Astrocyte (in vitro differentiated cells and primary cell): ENCODE measurements around the gene TOR2A. TPM values are rescaled to one million over a fixed set of nuclear protein-coding genes. Genes with fewer than 3 reads are reported as not detected.
A peak's percentile ranks its signal among the peaks of the same experiment; 100 is the strongest.

ENCODE experiments used
- DNase-seq: peaks from one replicate; pipeline ENCODE4 v3.0.0-alpha.2; 2010; ENCODE audit warnings: low read depth
- FAIRE-seq: peaks from 2 replicates; lab custom pipeline; 2011; peaks lifted over from hg19 to GRCh38; lab: Jason Lieb, UNC
- H2AFZ ChIP-seq: 2 replicates; pipeline ENCODE4 v1.6.0; 2012; ENCODE audit warnings: low read depth, low read length, inconsistent platforms
- H3K27ac ChIP-seq: 2 replicates; pipeline ENCODE4 v1.5.1; 2011; ENCODE audit warnings: low read depth, low read length, inconsistent platforms
- H3K27me3 ChIP-seq: 2 replicates; pipeline ENCODE4 v1.6.0; 2011; ENCODE audit warnings: low read length, inconsistent platforms; ENCODE audit not compliant: insufficient read depth
- H3K36me3 ChIP-seq: 2 replicates; pipeline ENCODE4 v1.5.1; 2011; ENCODE audit warnings: low read length, inconsistent platforms; ENCODE audit not compliant: insufficient read depth
- H3K4me1 ChIP-seq: 2 replicates; pipeline ENCODE4 v1.5.1; 2011; ENCODE audit warnings: low read length, inconsistent platforms; ENCODE audit not compliant: insufficient read depth
- H3K4me2 ChIP-seq: 2 replicates; pipeline ENCODE4 v1.6.0; 2012; ENCODE audit warnings: low read length, inconsistent platforms
- H3K4me3 ChIP-seq: 2 replicates; pipeline ENCODE4 v1.5.1; 2011; ENCODE audit warnings: low read depth, mild to moderate bottlenecking, low read length, inconsistent platforms; ENCODE audit not compliant: insufficient read depth
- H3K79me2 ChIP-seq: 2 replicates; pipeline ENCODE4 v1.6.0; 2012; ENCODE audit warnings: mild to moderate bottlenecking, low read length, inconsistent platforms; ENCODE audit not compliant: insufficient read depth
- H3K9ac ChIP-seq: 2 replicates; pipeline ENCODE4 v1.6.0; 2012; ENCODE audit warnings: mild to moderate bottlenecking, low read length, inconsistent platforms
- H3K9me3 ChIP-seq: 2 replicates; pipeline ENCODE4 v1.5.1; 2012; ENCODE audit warnings: low read depth, mild to moderate bottlenecking, low read length, inconsistent platforms; ENCODE audit not compliant: insufficient read depth
- H4K20me1 ChIP-seq: 2 replicates; pipeline ENCODE4 v1.6.0; 2012; ENCODE audit warnings: low read length, inconsistent platforms; ENCODE audit not compliant: insufficient read depth
- H3K27ac Mint-ChIP-seq: one replicate; pipeline ENCODE4 v1.8.0; 2021; ENCODE audit warnings: mild to moderate bottlenecking, mixed read lengths; ENCODE audit not compliant: unreplicated experiment
- H3K27me3 Mint-ChIP-seq: one replicate; pipeline ENCODE4 v1.8.0; 2021; ENCODE audit warnings: low read depth, mixed read lengths; ENCODE audit not compliant: unreplicated experiment
- H3K36me3 Mint-ChIP-seq: one replicate; pipeline ENCODE4 v1.8.0; 2021; ENCODE audit warnings: low read depth, mixed read lengths; ENCODE audit not compliant: unreplicated experiment
- H3K4me1 Mint-ChIP-seq: one replicate; pipeline ENCODE4 v1.8.0; 2021; ENCODE audit warnings: low read depth, mixed read lengths; ENCODE audit not compliant: unreplicated experiment
- H3K4me3 Mint-ChIP-seq: one replicate; pipeline ENCODE4 v1.8.0; 2021; ENCODE audit warnings: mild to moderate bottlenecking, moderate library complexity, mixed read lengths; ENCODE audit not compliant: unreplicated experiment
- H3K9me3 Mint-ChIP-seq: one replicate; pipeline ENCODE4 v1.8.0; 2021; ENCODE audit warnings: mild to moderate bottlenecking, mixed read lengths; ENCODE audit not compliant: unreplicated experiment
- EZH2 ChIP-seq: IDR thresholded peaks from 2 replicates; pipeline ENCODE4 v1.6.1; 2012; ENCODE audit warnings: mild to moderate bottlenecking, low read length, inconsistent platforms; ENCODE audit not compliant: insufficient read depth
- total RNA-seq: library from RNA; stranded (reverse); gene quantifications from 2 replicates; pipeline ENCODE4 v1.2.1, GENCODE V29; 2021
- TF ChIP-seq, protein P1 (sequence below): IDR thresholded peaks from 2 replicates; pipeline ENCODE4 v1.5.1; 2011; ENCODE audit warnings: low read depth, mild to moderate bottlenecking, inconsistent platforms, low read length, moderate library complexity; ENCODE audit not compliant: insufficient read depth

TOR2A gene
- total RNA-seq, 1 donor from 2014 or later, result 7.5 TPM

DNA sequence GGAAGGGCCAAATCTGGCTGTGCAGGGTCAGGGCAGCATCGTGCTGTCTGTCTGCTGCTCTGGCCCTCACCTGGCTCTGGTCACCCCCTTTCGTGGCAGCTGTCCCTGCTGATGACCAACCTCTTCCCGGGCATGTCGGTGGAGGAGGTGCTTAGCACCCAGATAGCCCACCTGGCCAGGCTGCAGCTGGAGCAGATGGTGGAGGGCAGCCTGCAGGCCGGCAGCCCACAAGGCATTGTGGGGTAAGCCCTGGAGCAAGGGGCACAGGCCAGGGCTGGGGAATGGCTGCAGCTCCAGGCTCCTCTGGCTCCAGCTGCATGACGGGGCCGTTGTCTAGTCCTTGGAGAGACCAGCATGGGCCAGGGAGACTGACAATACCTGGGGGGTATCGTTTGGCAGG, 8.2 kb downstream of the TOR2A start:
- no peaks in the 10 kb centered on the region for H3K27me3 ChIP-seq
- H3K4me3 ChIP-seq, result no peak overlapping the region
- H3K9ac ChIP-seq, result no peak overlapping the region
- no peak overlapping the region for H3K27ac ChIP-seq
- no peak overlapping the region for H3K4me3 Mint-ChIP-seq
- TF ChIP-seq, protein P1, sequence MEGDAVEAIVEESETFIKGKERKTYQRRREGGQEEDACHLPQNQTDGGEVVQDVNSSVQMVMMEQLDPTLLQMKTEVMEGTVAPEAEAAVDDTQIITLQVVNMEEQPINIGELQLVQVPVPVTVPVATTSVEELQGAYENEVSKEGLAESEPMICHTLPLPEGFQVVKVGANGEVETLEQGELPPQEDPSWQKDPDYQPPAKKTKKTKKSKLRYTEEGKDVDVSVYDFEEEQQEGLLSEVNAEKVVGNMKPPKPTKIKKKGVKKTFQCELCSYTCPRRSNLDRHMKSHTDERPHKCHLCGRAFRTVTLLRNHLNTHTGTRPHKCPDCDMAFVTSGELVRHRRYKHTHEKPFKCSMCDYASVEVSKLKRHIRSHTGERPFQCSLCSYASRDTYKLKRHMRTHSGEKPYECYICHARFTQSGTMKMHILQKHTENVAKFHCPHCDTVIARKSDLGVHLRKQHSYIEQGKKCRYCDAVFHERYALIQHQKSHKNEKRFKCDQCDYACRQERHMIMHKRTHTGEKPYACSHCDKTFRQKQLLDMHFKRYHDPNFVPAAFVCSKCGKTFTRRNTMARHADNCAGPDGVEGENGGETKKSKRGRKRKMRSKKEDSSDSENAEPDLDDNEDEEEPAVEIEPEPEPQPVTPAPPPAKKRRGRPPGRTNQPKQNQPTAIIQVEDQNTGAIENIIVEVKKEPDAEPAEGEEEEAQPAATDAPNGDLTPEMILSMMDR, result no peak
- no peak for TF ChIP-seq EZH2
- no peaks in the 10 kb centered on the region for H3K79me2 ChIP-seq
- no peak overlapping the region for H2AFZ ChIP-seq
- H3K27me3 Mint-ChIP-seq, result peaks cover 14% of the 10 kb centered on the region
- H4K20me1 ChIP-seq, result peaks cover 3% of the 10 kb centered on the region
- no peaks in the 10 kb centered on the region for H3K9me3 ChIP-seq
- no peaks in the 10 kb centered on the region for H3K36me3 ChIP-seq
- H3K36me3 Mint-ChIP-seq, result no peaks in the 10 kb centered on the region
- H3K9me3 Mint-ChIP-seq, result peaks cover 2% of the 10 kb centered on the region
- FAIRE-seq (no peak), DNase-seq (no peak)
- no peak overlapping the region for H3K4me2 ChIP-seq
- H3K4me1 Mint-ChIP-seq, result no peaks in the 10 kb centered on the region
- H3K4me1 ChIP-seq, result peaks cover 17% of the 10 kb centered on the region
- no peak overlapping the region for H3K27ac Mint-ChIP-seq

DNA sequence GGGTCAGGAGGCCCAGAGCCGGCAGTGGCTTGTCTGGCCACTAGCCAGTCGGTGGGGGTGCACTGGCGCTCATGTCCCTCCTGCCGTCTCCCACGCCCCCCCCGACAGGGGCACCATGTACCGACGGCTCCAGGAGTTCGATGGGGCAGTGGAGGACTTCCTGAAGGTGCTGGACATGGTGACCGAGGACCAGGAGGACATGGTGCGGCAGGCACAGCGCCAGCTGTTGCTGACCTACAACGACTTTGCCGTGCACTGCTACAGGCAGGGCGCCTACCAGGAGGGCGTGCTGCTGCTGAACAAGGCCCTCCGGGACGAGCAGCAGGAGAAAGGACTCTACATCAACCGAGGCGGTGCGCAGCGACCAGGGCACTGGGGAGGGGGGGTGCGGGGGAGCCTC, 11.1 kb downstream of the TOR2A start:
- no peaks in the 10 kb centered on the region for H3K9me3 Mint-ChIP-seq
- no peak for FAIRE-seq
- H3K79me2 ChIP-seq, result no peaks in the 10 kb centered on the region
- H3K27ac ChIP-seq, result no peak overlapping the region
- H3K36me3 ChIP-seq, result no peaks in the 10 kb centered on the region
- H2AFZ ChIP-seq, result no peak overlapping the region
- peaks cover 12% of the 10 kb centered on the region for H3K27me3 Mint-ChIP-seq
- peaks cover 3% of the 10 kb centered on the region for H4K20me1 ChIP-seq
- H3K4me2 ChIP-seq, result peak overlapping the region; percentile 29
- no peak overlapping the region for H3K4me3 ChIP-seq
- peaks cover 21% of the 10 kb centered on the region for H3K4me1 ChIP-seq
- no peak overlapping the region for H3K27ac Mint-ChIP-seq
- no peak overlapping the region for H3K4me3 Mint-ChIP-seq
- no peak overlapping the region for H3K9ac ChIP-seq
- H3K27me3 ChIP-seq, result no peaks in the 10 kb centered on the region
- H3K4me1 Mint-ChIP-seq, result no peaks in the 10 kb centered on the region
- TF ChIP-seq EZH2, result no peak
- TF ChIP-seq, protein P1, result no peak
- H3K36me3 Mint-ChIP-seq, result no peaks in the 10 kb centered on the region
- H3K9me3 ChIP-seq, result no peaks in the 10 kb centered on the region
- no peak for DNase-seq

DNA sequence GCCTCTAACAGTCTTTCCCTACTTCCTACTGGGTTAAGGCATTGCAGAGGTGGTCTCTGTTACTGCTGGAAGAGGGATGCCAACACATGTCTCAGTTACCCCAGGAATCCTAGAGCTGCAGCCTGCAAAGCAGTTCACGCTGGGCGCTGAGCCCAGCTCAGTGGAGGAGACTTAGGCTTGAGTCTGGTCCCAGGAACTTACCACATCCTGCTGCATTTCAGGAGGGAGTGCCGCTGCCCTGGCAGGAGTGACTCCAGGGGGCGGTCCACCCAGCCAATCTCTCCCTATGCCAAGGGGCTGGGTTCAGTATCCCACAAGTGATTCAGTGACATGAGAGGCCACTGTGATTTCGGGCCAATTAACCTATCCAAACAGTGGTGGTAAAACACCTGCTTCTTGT, 11.7 kb downstream of the TOR2A start:
- Histone ChIP-seq H2AFZ (no peak overlapping the region), H3K36me3 (no peaks in the 10 kb centered on the region), H3K27me3 (no peaks in the 10 kb centered on the region), H3K4me2 (peak overlapping the region; percentile 29), H3K9me3 (no peaks in the 10 kb centered on the region), H3K79me2 (no peaks in the 10 kb centered on the region), H3K9ac (no peak overlapping the region), H3K27ac (no peak overlapping the region), H3K4me3 (no peak overlapping the region), H4K20me1 (peaks cover 3% of the 10 kb centered on the region), H3K4me1 (peaks cover 21% of the 10 kb centered on the region)
- Mint-ChIP-seq H3K27ac (no peak overlapping the region), H3K4me3 (no peak overlapping the region), H3K36me3 (no peaks in the 10 kb centered on the region), H3K4me1 (no peaks in the 10 kb centered on the region), H3K9me3 (no peaks in the 10 kb centered on the region), H3K27me3 (peaks cover 12% of the 10 kb centered on the region)
- FAIRE-seq (peak; percentile 88), DNase-seq (peak; percentile 78)
- no peak for TF ChIP-seq EZH2
- TF ChIP-seq, protein P1, result no peak
